Adrenal gland (tissue), 12 donors: ENCODE results near the gene ACAD8. TPM values are rescaled to one million over a fixed set of nuclear protein-coding genes. Genes with fewer than 3 reads are reported as not detected.

ENCODE experiments used
- DNase-seq, 7 donors: peaks; one replicate each; pipeline ENCODE4 v3.0.0-alpha.2; 2019 to 2020
- H3K27ac ChIP-seq, 5 donors: fragments of 200-600 bp; sonication (generic) in 4 of 5; 1 replicate in 3 of 5; 2 replicates in 2 of 5; pipeline versions ENCODE4 v1.5.1 to v1.8.0; 2016 to 2020; ENCODE audit warnings: mild to moderate bottlenecking in 1 of 5
- H3K27me3 ChIP-seq: fragments of 200-600 bp; 2 replicates; pipeline ENCODE4 v1.8.0; 2021
- H3K36me3 ChIP-seq, 2 donors: fragments of 200-600 bp; replicated peaks in 1 of 2; 1 replicate in 1 of 2; 2 replicates in 1 of 2; pipeline versions ENCODE4 v1.5.1 to v1.8.0; 2018 to 2022
- H3K4me1 ChIP-seq, 2 donors: fragments of 200-600 bp; replicated peaks in 1 of 2; 1 replicate in 1 of 2; 2 replicates in 1 of 2; pipeline versions ENCODE4 v1.5.1 to v1.8.0; 2018 to 2021
- H3K4me3 ChIP-seq, 4 donors: fragments of 200-600 bp; sonication (generic) in 3 of 4; one replicate each; pipeline ENCODE4 v1.5.1; 2016 to 2018
- H3K9me3 ChIP-seq, 3 donors: fragments of 200-600 bp; sonication (generic) in 1 of 3; replicated peaks in 1 of 3; 1 replicate in 2 of 3; 2 replicates in 1 of 3; pipeline versions ENCODE4 v1.5.1 to v1.8.0; 2016 to 2021
- CTCF ChIP-seq, 6 experiments: fragments of 450-650 bp in 4 of 6; fragments of 200-600 bp in 2 of 6; sonication (generic) in 1 of 6; IDR thresholded peaks; 1 replicate in 5 of 6; 2 replicates in 1 of 6; pipeline versions ENCODE4 v1.5.1 to v1.8.0; 2016 to 2021; ENCODE audit warnings: antibody characterized with exemption in 6 of 6, mild to moderate bottlenecking in 2 of 6, moderate library complexity in 1 of 6
- POLR2A ChIP-seq, 2 donors: fragments of 450-650 bp; IDR thresholded peaks; one replicate each; pipeline ENCODE4 v1.6.1; 2017; ENCODE audit warnings: antibody characterized with exemption in 2 of 2, mild to moderate bottlenecking in 2 of 2, moderate library complexity in 1 of 2
- WGBS, 4 donors: extraction: QIAGEN DNeasy Blood & Tissue Kit in 2 of 4; methylation state at CpG; one replicate each; pipeline versions ENCODE4 v1.1.5 to v1.1.7; 2013 to 2017; 5-methylcytosine and 5-hydroxymethylcytosine counted together
- intact Hi-C, 2 donors: fragments of 100-400 bp; cut with DNase I; formaldehyde crosslinking; loops; one replicate each; pipeline versions ENCODE4 v1.14.1 to v1.15.0; 2022 to 2023
- polyA plus RNA-seq, 3 donors: library from polyadenylated mRNA; stranded (reverse); fragments of 200-250 nt in 2 of 3; fragments of 350-450 nt in 1 of 3; fragmentation: Illumina TruSeq in 1 of 3; extraction: RNeasy Lipid Tissue Mini Kit (QIAGEN cat#74804) in 1 of 3; gene quantifications; one replicate each; pipeline ENCODE4 v1.2.3, GENCODE V29; 2013 to 2014
- total RNA-seq, 9 donors: library from RNA; depleted of rRNA in 4 of 9; stranded (reverse); fragments of >200 nt in 4 of 9; fragments of 120-200 nt in 1 of 9; fragmentation: NEBNext Ultra II Directional in 1 of 9; extraction: Animal tissue kit (Norgen Biotek cat#: 25700) in 1 of 9; gene quantifications; one replicate each; pipeline versions ENCODE4 v1.1.0 to v1.2.4, GENCODE V29; 2013 to 2023
- donor health status: healthy with polysubstance abuse.
- donor health status: Bipolar disorder and iron deficiency.
- donor health status: DM: yes; HTN: yes; CAD: no.
- donor health status: DM: no; HTN: no; CAD: no.
- donor health status: DM: no; HTN: no; CAD: no.
- donor health status: DM: yes; HTN: yes; CAD: no.

ACAD8 gene
- total and polyA plus RNA-seq, 12 donors, result 22.4 to 45.0 (median 35.0) TPM

GRCh38 chr11:134290646-134291045 lies 37.3 kb downstream of the ACAD8 start:
- no peak for DNase-seq
- intact Hi-C loops, result no loop called here
- WGBS, 4 donors, result 82 to 91% (median 84%) methylated on average over 7 of the region's 7 CpGs

GRCh38 chr11:134291196-134291595 lies 37.8 kb downstream of the ACAD8 start:
- Histone ChIP-seq H3K4me1 (no peaks in the 10 kb centered on the region), H3K9me3 (no peaks in the 10 kb centered on the region), H3K27ac (no peak overlapping the region), H3K36me3 (no peaks in the 10 kb centered on the region), H3K4me3 (no peak overlapping the region), H3K27me3 (no peaks in the 10 kb centered on the region)
- intact Hi-C loops, result no loop called here
- TF ChIP-seq POLR2A (IDR thresholded peaks at IDR 0.05), result no peak
- TF ChIP-seq CTCF (IDR thresholded peaks at IDR 0.05), result no peak
- no peak for DNase-seq
- 74 to 89% (median 88%) methylated on average over 6 of the region's 6 CpGs for WGBS, 4 donors

More at GRCh38 chr11:134290646-134291045, 37.3 kb downstream of the ACAD8 start:
- H3K27ac ChIP-seq, result no peak overlapping the region
- no peaks in the 10 kb centered on the region for H3K27me3 ChIP-seq
- no peaks in the 10 kb centered on the region for H3K9me3 ChIP-seq
- H3K4me3 ChIP-seq, result no peak overlapping the region
- no peak for TF ChIP-seq POLR2A (IDR thresholded peaks at IDR 0.05)
- no peaks in the 10 kb centered on the region for H3K36me3 ChIP-seq
- H3K4me1 ChIP-seq, result no peaks in the 10 kb centered on the region

- H3K9me3 ChIP-seq, result no peaks in the 10 kb centered on the region
- 71 to 86% (median 78%) methylated on average over 1 to 15 of the region's 15 CpGs for WGBS, 4 donors
- TF ChIP-seq POLR2A (IDR thresholded peaks at IDR 0.05) (no peak), CTCF (IDR thresholded peaks at IDR 0.05) (no peak)
- no peaks in the 10 kb centered on the region for H3K36me3 ChIP-seq
- H3K27ac ChIP-seq, result no peak overlapping the region
- DNase-seq, result no peak
- H3K27me3 ChIP-seq, result no peaks in the 10 kb centered on the region
- no peak overlapping the region for H3K4me3 ChIP-seq
- intact Hi-C loops, result no loop called here
- H3K4me1 ChIP-seq, result no peaks in the 10 kb centered on the region
Observed at GRCh38 chr11:134292661-134293060, 39.3 kb downstream of the ACAD8 start.

GRCh38 chr11:134293119-134294113 lies 40.0 kb downstream of the ACAD8 start:
- intact Hi-C loops, result no loop called here
- Histone ChIP-seq H3K27ac (no peak overlapping the region), H3K27me3 (no peaks in the 10 kb centered on the region), H3K4me1 (no peaks in the 10 kb centered on the region), H3K36me3 (no peaks in the 10 kb centered on the region), H3K4me3 (no peak overlapping the region), H3K9me3 (no peaks in the 10 kb centered on the region)
- no peak for DNase-seq
- TF ChIP-seq CTCF (IDR thresholded peaks at IDR 0.05) (no peak), POLR2A (IDR thresholded peaks at IDR 0.05) (no peak)
- 78 to 84% (median 81%) methylated on average over 19 to 20 of the region's 20 CpGs for WGBS, 4 donors
